Astrocyte of the cerebellum (primary cell): Measurements from ENCODE around the gene CCKAR.

Source experiments
- DNase-seq: peaks from one replicate; pipeline ENCODE4 v3.0.0-alpha.2; 2011; ENCODE audit warnings: low read depth
- H3K4me3 ChIP-seq: 2 replicates; pipeline ENCODE4 v1.5.1; 2011; ENCODE audit warnings: mild to moderate bottlenecking, low read depth, low read length, moderate library complexity
- CTCF ChIP-seq: IDR thresholded peaks from 2 replicates; pipeline ENCODE4 v1.5.1; 2012; ENCODE audit warnings: low read length, low read depth, moderate library complexity, mild to moderate bottlenecking; ENCODE audit errors: missing control alignments
- in situ Hi-C: cut with HindIII; loops from 2 replicates; pipeline ENCODE4 v1.10.0; 2017; ENCODE audit warnings: low sequenced_read_pairs

Gene CCKAR

GRCh38 chr4:26441771-26442170 is 48.5 kb downstream of the CCKAR start:
- TF ChIP-seq CTCF, result no peak
- DNase-seq, result no peak
- H3K4me3 ChIP-seq, result no peak overlapping the region
- in situ Hi-C loops, result loop anchor here (25.0 kb wide), 1 partner anchor 271 kb away; no protein-coding TSS in a partner anchor

GRCh38 chr4:26441102-26441501 is 49.2 kb downstream of the CCKAR start:
- DNase-seq, result no peak
- in situ Hi-C loops, result loop anchor here (25.0 kb wide), 1 partner anchor 271 kb away; no protein-coding TSS in a partner anchor
- H3K4me3 ChIP-seq, result no peak overlapping the region
- TF ChIP-seq CTCF, result no peak

- DNase-seq, result no peak
- TF ChIP-seq CTCF, result no peak
- no peak overlapping the region for H3K4me3 ChIP-seq
- in situ Hi-C loops, result loop anchor here (25.0 kb wide), 1 partner anchor 278 kb away; no protein-coding TSS in a partner anchor
Measured at GRCh38 chr4:26434030-26434639, 56.1 kb downstream of the CCKAR start.

DNA sequence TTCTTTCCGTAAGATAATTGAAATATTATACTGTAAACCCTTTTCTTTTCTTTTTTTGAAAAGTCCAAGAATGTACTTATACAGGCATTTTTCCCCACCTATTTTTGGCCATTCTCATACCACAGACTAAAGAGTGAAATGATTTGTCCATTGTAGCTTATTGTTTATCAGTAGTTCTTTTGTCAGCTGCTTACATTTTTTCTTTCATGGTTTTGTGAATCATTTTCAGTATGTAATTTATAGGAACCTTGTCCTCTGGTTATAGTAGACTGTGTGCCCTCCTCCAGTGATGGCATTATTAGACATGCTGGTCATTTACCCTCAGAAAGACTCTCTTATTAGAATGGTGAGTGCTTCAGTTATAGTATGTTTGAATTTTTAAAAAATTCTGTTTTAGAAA is 56.7 kb downstream of the CCKAR start:
- no peak for DNase-seq
- in situ Hi-C loops, result loop anchor here (25.0 kb wide), 1 partner anchor 279 kb away; no protein-coding TSS in a partner anchor
- no peak for TF ChIP-seq CTCF
- no peak overlapping the region for H3K4me3 ChIP-seq

DNA sequence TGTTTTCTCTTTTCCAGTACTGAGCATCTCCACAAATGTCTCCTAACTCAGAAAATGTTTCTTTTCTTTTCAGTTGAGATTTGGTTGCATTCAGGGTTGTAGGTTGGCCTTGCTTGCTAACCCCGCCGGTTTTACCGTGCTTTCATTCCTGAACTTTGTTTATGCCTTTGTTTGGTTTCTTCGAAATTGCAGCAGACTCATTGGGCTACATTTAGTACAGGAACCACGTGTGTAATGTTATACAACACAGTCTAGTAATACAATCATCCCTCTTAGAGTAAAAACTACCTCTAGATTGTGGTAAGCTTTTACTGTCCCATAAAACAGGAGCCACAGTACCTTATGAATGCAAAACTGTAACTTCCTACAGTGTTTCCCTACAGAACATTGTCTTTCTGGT is 57.9 kb downstream of the CCKAR start:
- no peak for TF ChIP-seq CTCF
- in situ Hi-C loops, result loop anchor here (25.0 kb wide), 1 partner anchor 280 kb away; no protein-coding TSS in a partner anchor
- no peak for DNase-seq
- no peak overlapping the region for H3K4me3 ChIP-seq

DNA sequence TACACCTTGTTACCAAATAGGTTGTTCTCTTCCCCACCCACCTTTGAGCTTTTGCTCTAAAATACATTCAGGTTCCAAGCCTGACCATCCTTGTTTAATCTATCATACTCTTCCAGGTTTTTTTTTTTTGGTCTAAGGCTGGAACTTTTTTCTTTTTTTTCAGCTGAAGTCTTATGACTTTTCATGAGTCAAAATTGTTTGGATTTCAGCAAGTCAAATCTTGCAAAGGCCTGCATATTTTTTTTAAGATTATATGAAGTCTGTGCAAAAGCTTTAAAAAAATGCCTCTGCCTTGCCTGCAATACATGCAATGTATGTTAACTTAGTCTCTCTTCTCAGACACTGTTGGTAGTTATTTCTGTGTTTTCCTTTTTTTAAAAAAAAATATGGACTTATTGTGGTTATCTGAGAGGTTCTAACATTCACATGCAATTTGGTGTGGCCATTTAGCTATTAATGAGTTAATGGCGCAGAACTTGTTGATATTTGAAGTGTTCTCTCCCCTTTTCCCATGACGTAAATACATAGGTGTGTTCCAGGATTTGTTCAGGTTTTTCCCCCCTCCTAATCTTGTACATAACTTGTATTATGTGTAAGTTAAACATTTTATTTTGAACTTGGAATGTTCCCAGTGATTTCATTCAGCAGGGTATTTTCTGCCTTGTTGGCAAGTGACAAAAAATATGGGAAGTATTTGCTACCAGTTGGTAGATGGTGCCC is 58.7 kb downstream of the CCKAR start:
- no peak overlapping the region for H3K4me3 ChIP-seq
- in situ Hi-C loops, result loop anchor here (25.0 kb wide), 1 partner anchor 281 kb away; no protein-coding TSS in a partner anchor
- no peak for DNase-seq
- TF ChIP-seq CTCF, result no peak
